ENCODE results near the gene AKAP8L.

The AKAP8L gene

DNA sequence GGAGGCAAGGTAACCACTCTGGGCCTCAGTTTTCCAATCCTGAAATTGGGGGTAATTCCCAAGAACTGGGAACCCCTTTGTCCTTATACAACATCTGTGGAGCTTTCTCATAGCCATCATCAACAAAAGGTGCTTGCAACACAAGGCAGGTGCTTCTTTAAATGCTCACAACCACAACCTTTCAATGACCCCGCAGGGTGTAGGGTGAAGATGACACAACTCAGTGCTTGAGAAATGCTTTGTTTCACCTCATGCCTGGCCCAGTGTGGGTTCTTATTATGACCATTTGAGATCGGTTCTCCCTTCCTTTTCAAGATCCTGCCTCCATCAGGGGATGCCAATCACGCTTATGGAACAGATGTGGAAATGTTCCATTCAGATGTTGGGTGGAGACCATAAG is 22.5 kb upstream of the AKAP8L start:
- TF ChIP-seq, protein P1, sequence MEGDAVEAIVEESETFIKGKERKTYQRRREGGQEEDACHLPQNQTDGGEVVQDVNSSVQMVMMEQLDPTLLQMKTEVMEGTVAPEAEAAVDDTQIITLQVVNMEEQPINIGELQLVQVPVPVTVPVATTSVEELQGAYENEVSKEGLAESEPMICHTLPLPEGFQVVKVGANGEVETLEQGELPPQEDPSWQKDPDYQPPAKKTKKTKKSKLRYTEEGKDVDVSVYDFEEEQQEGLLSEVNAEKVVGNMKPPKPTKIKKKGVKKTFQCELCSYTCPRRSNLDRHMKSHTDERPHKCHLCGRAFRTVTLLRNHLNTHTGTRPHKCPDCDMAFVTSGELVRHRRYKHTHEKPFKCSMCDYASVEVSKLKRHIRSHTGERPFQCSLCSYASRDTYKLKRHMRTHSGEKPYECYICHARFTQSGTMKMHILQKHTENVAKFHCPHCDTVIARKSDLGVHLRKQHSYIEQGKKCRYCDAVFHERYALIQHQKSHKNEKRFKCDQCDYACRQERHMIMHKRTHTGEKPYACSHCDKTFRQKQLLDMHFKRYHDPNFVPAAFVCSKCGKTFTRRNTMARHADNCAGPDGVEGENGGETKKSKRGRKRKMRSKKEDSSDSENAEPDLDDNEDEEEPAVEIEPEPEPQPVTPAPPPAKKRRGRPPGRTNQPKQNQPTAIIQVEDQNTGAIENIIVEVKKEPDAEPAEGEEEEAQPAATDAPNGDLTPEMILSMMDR (IDR thresholded peaks at IDR 0.05; ENCODE audit: borderline replicate concordance, insufficient read depth, low read depth, low read length), result no peak
- H3K4me3 ChIP-seq (ENCODE audit: low read depth, low read length), result no peak overlapping the region

DNA sequence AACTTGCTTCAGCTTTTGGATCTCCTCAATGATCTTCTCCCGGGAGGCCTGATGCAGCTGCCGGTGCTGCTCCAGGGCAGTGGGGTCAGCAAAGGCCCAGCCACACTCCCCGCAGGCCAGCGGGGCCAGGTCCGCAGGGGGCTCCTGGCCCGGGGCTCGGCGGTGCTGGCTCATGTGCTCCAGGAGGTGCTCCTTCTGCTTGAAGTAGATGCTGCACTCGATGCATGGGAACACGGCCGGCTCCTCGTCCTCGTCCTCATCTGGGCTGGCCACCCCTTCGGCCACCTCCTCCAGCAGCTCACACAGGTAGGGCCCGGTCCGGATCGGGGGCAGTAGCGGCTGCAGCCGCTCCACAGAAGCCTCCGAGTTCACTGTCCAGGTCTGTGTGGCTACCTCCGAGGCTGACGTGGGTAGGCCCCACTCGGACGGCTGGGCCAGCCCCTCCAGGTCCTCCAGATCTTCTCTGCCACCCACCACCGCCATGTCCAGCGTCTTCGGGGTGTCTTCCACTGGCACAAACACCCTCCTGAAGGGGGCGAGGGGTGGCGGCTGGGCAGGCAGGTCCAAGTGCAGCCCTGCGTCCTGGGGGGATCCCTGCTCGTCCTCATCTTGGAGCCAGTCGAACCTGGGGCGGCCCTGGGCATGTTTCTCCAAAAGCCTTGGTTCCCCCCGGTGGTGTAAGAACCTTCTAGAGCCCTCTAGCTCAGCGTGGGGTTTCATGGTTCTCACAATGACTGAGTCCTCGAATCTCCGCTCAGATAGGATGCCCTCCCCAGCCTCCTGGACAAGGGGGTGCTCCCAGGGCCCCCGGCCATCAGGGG is 21.2 kb upstream of the AKAP8L start:
- TF ChIP-seq, protein P1 (IDR thresholded peaks at IDR 0.05; ENCODE audit: borderline replicate concordance, insufficient read depth, low read depth, low read length), result no peak
- H3K4me3 ChIP-seq (ENCODE audit: low read depth, low read length), result no peak overlapping the region

DNA sequence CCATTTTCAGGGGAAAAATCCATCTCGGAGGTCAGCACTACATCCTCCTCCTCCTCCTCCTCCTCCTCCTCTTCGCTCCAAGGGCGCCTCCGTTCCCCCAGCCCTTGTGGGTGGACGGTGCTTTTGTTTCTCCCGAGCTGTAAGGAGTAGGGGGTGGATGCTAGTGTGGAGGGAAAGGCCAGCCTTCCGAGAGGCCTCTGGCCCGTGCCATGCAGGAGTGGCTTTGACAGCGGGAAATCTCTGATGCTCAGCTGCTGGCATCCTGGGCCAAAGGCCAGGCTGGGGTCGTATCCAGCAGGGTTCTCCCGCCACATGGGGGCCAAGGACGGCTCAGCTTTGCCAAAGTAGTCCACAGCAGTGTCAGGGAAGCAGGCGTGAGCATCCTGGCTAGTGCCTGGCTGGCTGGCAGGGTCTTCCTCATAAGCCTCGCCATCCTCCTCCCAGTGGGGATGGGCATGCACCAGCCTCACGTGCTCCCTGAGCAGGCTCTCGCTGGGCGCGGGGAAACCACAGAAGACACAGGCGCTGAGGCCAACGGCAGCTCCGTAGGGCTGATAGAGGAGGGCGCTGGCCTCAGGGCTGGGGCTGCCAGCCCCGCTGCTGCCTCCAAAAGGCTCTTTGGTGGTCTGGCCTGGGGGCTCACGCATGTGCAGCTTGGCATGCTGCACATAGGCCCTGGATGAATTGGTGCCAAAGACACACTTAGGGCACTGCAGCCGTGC is 20.5 kb upstream of the AKAP8L start:
- TF ChIP-seq, protein P1 (IDR thresholded peaks at IDR 0.05; ENCODE audit: borderline replicate concordance, insufficient read depth, low read depth, low read length), result no peak

DNA sequence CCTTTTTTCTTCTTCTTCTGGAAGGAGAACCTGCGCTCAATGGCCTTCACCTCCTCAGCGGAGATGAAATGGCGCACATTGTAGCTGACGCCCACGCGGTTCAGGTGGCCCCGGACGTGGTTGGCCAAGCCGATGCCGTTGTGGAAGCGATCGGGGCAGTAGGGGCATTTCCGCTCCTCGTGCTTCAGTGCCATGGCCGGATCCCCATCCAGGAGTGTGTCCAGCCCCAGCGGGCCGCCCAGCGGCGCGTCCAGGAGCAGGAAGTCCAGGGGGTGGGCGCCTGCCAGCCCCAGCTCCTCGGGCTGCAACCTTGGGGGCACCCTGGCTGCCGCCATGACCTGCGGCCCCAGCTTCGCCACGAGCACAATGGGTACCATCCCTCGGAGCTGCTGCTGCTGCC is 19.8 kb upstream of the AKAP8L start:
- TF ChIP-seq, protein P1 (IDR thresholded peaks at IDR 0.05; ENCODE audit: borderline replicate concordance, insufficient read depth, low read depth, low read length), result no peak

More for the DNA sequence above, 20.5 kb upstream of the AKAP8L start:
- no peak overlapping the region for H3K4me3 ChIP-seq (ENCODE audit: low read depth, low read length)

DNA sequence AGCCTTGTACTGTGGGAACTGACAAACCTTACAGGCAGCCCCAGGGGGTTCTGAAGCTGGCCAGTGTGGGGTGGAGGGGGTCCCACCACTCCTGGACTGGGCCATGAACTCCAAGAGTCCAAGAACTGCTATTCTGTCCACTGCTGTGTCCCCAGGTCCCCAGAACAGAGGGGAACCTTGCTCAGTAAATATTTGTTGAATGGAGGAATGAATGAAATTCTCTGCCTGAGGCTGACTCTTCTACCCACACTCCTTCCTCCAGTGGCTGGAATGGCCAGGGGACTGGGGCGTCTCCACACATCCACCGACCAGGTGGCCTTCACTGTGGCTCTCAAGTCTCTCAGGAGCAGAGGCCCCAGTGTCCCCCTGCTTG is 19.3 kb upstream of the AKAP8L start:
- H3K4me3 ChIP-seq (ENCODE audit: low read depth, low read length), result no peak overlapping the region
- TF ChIP-seq, protein P1 (IDR thresholded peaks at IDR 0.05; ENCODE audit: borderline replicate concordance, insufficient read depth, low read depth, low read length), result no peak

More for the DNA sequence above, 19.8 kb upstream of the AKAP8L start:
- no peak overlapping the region for H3K4me3 ChIP-seq (ENCODE audit: low read depth, low read length)

DNA sequence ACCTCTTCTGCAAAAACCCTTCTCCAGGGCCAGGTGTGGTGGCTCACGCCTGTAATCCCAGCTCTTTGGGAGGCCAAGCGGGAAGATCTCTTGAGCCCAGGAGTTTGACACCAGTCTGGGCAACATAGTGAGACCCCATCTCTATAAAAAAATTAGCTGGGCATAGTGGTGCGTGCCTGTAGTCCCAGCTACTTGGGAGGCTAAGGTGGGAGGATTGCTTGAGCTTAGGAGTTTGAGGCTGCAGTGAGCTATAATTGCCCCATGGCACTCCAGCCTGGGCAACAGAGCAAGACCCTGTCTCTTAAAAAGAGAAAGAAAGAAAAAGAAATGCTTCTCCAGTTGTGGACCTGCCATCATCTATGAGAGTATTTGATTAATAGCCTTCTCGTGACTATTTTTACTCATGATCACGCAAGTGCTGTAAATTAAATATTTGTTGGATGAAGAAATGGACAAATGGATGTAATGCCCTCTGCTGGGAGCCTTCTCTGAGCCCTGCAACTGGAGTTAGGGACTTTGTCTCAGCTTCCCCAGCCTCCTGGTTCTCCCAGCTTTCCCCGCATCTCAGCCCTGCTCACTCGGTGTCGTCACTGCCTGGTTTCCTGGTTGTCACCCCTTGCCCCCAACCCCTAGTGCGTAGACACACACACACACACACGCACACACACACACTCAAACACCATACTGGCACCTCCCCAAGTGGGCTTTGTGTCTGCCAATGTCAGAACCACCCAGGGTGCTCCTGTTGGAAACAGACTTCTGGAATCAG is 18.8 kb upstream of the AKAP8L start:
- TF ChIP-seq, protein P1 (IDR thresholded peaks at IDR 0.05; ENCODE audit: borderline replicate concordance, insufficient read depth, low read depth, low read length), result no peak
- no peak overlapping the region for H3K4me3 ChIP-seq (ENCODE audit: low read depth, low read length)
